Activated naive CD8-positive, alpha-beta T cell treated with anti-CD3 and anti-CD28 coated beads for 36 hours (primary cell): ENCODE data around the gene LHFPL2. TPM values are rescaled to one million over a fixed set of nuclear protein-coding genes. Genes with fewer than 3 reads are reported as not detected.
A peak's percentile ranks its signal among the peaks of the same experiment; 100 is the strongest.

ENCODE experiments used
- DNase-seq: peaks from one replicate; pipeline ENCODE4 v3.0.0; 2021
- H3K27ac Mint-ChIP-seq: one replicate; pipeline ENCODE4 v1.8.0; 2022; ENCODE audit warnings: mild to moderate bottlenecking, moderate library complexity, mixed read lengths
- H3K27me3 Mint-ChIP-seq: one replicate; pipeline ENCODE4 v1.8.0; 2022; ENCODE audit warnings: mild to moderate bottlenecking, mixed read lengths
- H3K36me3 Mint-ChIP-seq: one replicate; pipeline ENCODE4 v1.8.0; 2021; ENCODE audit warnings: mild to moderate bottlenecking, mixed read lengths
- H3K4me1 Mint-ChIP-seq: one replicate; pipeline ENCODE4 v1.8.0; 2021; ENCODE audit warnings: mixed read lengths
- H3K4me3 Mint-ChIP-seq: one replicate; pipeline ENCODE4 v1.8.0; 2022; ENCODE audit warnings: mild to moderate bottlenecking, moderate library complexity, mixed read lengths
- H3K9me3 Mint-ChIP-seq: one replicate; pipeline ENCODE4 v1.8.0; 2022; ENCODE audit warnings: mixed read lengths
- total RNA-seq, 2 experiments: library from RNA; stranded (reverse); gene quantifications; one replicate each; pipeline ENCODE4 v1.2.3, GENCODE V29; 2021

The LHFPL2 gene
- total RNA-seq, 2 experiments from 2014 or later, result 0.12 to 0.40 TPM

DNA sequence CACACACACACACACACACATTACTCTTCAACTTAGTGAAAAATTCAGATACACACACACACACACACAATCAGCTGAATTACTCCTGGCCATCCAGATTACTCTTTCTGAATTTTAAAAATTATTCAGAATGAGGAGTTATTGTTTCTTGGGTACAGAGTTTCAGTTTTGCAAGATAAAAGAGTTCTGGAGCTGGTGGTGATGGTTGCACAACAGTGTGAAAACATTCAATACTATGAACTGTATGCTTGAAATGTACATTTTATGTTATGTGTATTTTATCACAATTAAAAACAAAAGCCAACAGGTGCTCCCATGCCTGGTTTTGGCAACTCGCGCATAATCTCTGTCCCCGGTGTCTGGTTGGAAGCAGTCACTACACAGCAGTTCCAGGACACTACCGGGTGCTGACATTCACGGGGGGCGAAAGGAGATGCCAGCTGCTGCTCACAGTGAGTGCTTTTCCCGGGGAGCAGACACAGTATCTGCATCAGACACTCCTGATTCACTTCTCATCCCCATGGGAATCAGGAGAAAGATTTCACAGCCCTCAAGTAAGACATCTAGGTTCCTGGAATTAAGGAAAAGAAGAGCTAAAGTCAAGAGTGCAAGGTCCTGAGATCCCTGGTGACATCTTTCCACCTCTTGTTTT lies 55.7 kb downstream of the LHFPL2 start:
- Mint-ChIP-seq H3K4me3 (no peak overlapping the region), H3K9me3 (no peaks in the 10 kb centered on the region), H3K4me1 (no peaks in the 10 kb centered on the region), H3K36me3 (no peaks in the 10 kb centered on the region), H3K27ac (no peak overlapping the region), H3K27me3 (no peaks in the 10 kb centered on the region)
- no peak for DNase-seq

GRCh38 chr5:78591972-78592700 lies 56.4 kb downstream of the LHFPL2 start:
- Mint-ChIP-seq H3K9me3 (no peaks in the 10 kb centered on the region), H3K27ac (no peak overlapping the region), H3K36me3 (no peaks in the 10 kb centered on the region), H3K4me3 (no peak overlapping the region), H3K27me3 (no peaks in the 10 kb centered on the region), H3K4me1 (no peaks in the 10 kb centered on the region)
- no peak for DNase-seq

- Mint-ChIP-seq H3K27ac (no peak overlapping the region), H3K27me3 (no peaks in the 10 kb centered on the region), H3K4me3 (no peak overlapping the region), H3K4me1 (peaks cover 3% of the 10 kb centered on the region), H3K9me3 (no peaks in the 10 kb centered on the region), H3K36me3 (no peaks in the 10 kb centered on the region)
- no peak for DNase-seq
Measured at GRCh38 chr5:78591138-78591612, 57.4 kb downstream of the LHFPL2 start.

DNA sequence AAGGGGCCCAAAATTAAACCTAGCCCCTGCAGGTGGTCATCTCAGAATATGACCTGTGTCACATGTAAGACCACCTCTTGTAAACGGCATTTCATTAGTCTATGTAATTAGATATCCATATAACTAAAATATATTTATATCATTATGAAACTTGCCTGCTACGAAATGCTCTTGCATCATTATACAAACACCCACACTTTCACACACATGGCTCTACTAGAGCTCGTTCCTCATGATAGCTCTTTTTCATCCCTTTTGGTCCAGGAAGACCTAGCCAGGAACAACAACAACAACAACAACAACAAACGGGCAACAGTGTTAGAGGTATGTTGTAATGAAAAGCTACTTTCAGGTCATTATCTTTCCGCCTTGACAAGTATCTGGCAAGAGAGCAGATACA lies 58.6 kb downstream of the LHFPL2 start:
- Mint-ChIP-seq H3K27me3 (no peaks in the 10 kb centered on the region), H3K4me1 (peaks cover 4% of the 10 kb centered on the region), H3K27ac (no peak overlapping the region), H3K36me3 (no peaks in the 10 kb centered on the region), H3K9me3 (no peaks in the 10 kb centered on the region), H3K4me3 (no peak overlapping the region)
- no peak for DNase-seq

GRCh38 chr5:78588507-78588906 lies 60.1 kb downstream of the LHFPL2 start:
- Mint-ChIP-seq H3K27me3 (no peaks in the 10 kb centered on the region), H3K9me3 (no peaks in the 10 kb centered on the region), H3K4me3 (no peak overlapping the region), H3K4me1 (peaks cover 4% of the 10 kb centered on the region), H3K27ac (no peak overlapping the region), H3K36me3 (no peaks in the 10 kb centered on the region)
- DNase-seq, result no peak

- Mint-ChIP-seq H3K27me3 (no peaks in the 10 kb centered on the region), H3K27ac (no peak overlapping the region), H3K4me3 (no peak overlapping the region), H3K9me3 (no peaks in the 10 kb centered on the region), H3K4me1 (peaks cover 4% of the 10 kb centered on the region), H3K36me3 (no peaks in the 10 kb centered on the region)
- DNase-seq, result no peak
Measured at GRCh38 chr5:78587775-78588291, 60.7 kb downstream of the LHFPL2 start.

DNA sequence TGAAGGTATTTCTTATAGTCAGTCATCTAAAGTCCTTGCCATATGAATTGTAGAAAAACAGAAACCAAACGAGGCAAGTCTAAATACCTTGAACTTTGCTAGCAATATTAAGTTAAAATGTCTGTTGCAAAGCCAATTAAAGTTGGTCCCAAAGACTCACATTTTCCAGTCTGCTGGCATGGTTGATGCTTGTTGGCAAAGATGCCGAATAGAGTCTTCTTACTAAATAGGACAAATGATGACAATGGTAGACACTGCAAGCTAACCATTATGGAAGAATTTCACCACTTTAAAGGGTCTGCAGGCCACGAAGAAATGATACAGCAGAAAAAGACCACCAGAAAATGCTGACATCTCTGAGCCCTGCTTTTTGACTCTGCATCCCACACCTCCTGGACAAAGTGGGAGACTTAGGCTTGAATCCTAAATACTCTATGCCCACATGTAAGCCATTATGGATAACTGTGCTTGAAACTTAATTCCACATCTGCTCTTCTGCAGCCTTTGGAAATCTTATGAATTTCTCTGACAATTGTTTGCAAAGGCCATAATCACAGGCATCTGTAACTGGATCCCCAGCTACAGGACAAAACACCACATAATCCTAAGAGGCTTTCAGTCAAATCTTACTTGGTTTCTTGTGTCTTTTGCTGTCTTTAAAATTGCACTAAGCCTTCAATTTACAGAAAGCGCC lies 61.3 kb downstream of the LHFPL2 start:
- Mint-ChIP-seq H3K36me3 (no peaks in the 10 kb centered on the region), H3K4me3 (no peak overlapping the region), H3K9me3 (no peaks in the 10 kb centered on the region), H3K27me3 (no peaks in the 10 kb centered on the region), H3K4me1 (peaks cover 4% of the 10 kb centered on the region), H3K27ac (no peak overlapping the region)
- DNase-seq, result no peak

DNA sequence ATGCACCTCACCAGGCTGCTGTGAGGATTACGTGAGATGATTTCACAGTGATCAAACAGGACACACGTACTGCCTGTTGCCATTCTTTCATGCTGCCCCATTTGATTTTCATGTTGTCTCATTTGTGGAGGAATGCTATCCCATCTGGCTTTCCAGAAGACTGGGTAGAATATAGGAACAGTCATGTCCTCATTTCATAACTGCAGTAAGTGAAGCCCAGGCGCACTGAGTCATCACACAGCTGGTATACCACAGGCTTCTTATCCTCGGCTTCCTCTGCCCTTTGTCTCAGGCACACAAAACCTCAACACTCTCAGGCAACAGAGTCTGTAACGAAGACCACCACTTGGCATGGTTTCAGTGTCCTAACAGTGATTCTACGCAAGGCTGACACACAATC lies 62.3 kb downstream of the LHFPL2 start:
- H3K27ac Mint-ChIP-seq, result no peak overlapping the region
- no peaks in the 10 kb centered on the region for H3K9me3 Mint-ChIP-seq
- no peaks in the 10 kb centered on the region for H3K27me3 Mint-ChIP-seq
- H3K4me1 Mint-ChIP-seq, result peaks cover 4% of the 10 kb centered on the region
- DNase-seq, result peak; percentile 7
- no peak overlapping the region for H3K4me3 Mint-ChIP-seq
- H3K36me3 Mint-ChIP-seq, result no peaks in the 10 kb centered on the region

DNA sequence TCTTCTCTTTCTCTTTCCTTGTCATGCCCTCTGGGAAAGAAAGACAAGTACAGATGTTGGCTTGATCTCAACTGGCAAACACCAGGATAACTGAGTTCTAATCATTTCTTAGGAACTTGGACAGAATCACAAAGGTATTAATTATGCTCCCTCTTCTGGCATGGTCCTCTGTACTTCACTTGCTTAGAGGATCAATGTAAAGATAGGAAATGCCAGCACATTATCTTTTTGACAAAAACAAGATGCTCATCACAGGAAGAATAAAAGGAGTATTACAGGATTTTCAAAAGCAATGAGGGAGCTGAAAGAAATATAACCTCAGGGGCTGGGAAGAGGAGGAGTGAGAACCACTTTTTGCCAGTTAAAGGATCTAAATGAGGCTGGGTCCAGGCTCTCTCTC lies 70.6 kb downstream of the LHFPL2 start:
- Mint-ChIP-seq H3K36me3 (no peaks in the 10 kb centered on the region), H3K27me3 (no peaks in the 10 kb centered on the region), H3K4me3 (no peak overlapping the region), H3K4me1 (no peaks in the 10 kb centered on the region), H3K9me3 (peaks cover 2% of the 10 kb centered on the region), H3K27ac (no peak overlapping the region)
- DNase-seq, result no peak

DNA sequence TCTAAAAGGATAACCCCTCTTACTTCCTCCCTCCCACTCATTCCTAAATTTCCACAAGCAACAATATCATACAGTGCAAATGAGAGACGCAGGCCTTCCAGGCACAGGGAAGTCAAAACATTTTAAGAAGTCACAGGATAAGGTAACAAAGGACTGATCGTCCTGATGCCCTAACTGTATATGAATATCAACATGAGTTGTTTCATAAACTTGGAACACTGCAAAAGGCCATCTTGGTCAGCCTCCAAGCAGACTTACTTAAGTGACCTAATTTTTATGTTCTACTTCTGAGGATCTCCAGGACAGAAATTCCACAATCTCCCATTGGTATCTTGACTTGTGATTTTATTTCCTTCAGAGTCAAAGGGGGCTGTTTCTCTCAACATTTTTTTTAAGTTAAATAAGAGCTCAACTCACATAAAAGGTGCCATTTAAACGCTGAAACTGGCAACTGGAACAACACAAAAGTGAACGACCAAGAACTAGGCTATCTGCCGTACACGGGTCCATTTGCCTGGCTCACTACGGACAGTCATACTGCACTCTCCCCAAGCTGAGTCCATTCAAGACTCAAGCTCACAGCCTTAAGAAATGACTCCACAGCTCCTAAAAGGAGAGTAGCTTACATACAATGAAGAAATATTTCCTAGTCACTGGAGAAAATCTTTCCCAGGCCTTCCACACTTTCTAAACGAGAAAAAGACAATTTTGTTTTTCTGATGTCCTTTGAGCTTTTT lies 71.3 kb downstream of the LHFPL2 start:
- no peak overlapping the region for H3K4me3 Mint-ChIP-seq

DNA sequence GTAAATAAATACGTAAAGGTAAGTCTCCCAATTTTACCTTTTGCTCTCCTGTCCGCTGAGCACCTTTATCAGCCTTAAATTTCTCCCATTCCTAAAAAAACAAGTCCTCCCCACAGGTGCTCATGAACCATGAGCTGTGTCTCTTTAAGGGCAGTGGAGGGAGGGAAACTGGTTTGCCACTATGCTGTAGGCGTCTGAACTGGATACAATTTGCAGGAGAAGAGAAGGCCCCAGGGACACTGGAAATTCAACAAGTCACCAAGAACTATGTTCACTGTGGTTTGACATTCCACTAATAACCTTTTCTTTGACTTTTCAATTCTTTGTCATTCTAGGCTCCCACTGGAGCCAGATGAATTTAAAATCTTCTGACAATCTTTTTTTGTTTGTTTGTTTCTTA lies 72.2 kb downstream of the LHFPL2 start:
- H3K4me3 Mint-ChIP-seq, result no peak overlapping the region
- H3K27ac Mint-ChIP-seq, result no peak overlapping the region
- no peaks in the 10 kb centered on the region for H3K27me3 Mint-ChIP-seq
- DNase-seq, result no peak
- H3K36me3 Mint-ChIP-seq, result no peaks in the 10 kb centered on the region
- H3K4me1 Mint-ChIP-seq, result no peaks in the 10 kb centered on the region
- H3K9me3 Mint-ChIP-seq, result peaks cover 2% of the 10 kb centered on the region

More for the DNA sequence above, 71.3 kb downstream of the LHFPL2 start:
- no peak overlapping the region for H3K27ac Mint-ChIP-seq
- H3K36me3 Mint-ChIP-seq, result no peaks in the 10 kb centered on the region
- peaks cover 2% of the 10 kb centered on the region for H3K9me3 Mint-ChIP-seq
- DNase-seq, result no peak
- H3K27me3 Mint-ChIP-seq, result no peaks in the 10 kb centered on the region
- no peaks in the 10 kb centered on the region for H3K4me1 Mint-ChIP-seq

DNA sequence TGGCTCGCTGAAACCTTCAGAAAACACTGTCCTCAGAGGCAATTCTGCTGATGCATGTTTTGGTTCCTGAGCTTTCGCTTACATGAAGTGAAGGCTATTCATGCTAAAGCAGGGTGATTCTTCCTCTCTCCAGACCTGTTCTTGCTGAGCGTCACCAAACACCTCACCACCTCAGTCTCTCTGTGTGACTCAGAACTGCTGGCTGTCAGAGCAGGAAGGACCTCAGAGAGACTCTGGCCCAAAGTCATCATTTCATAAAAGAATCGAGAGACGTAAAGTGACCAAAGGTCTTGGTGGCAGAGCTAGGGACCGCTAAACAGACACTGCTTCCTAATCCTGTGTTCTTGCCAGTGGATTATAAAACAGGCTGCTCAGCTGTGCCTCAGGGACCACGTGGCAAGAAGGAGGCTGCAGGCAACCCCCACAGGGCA lies 73.8 kb downstream of the LHFPL2 start:
- H3K9me3 Mint-ChIP-seq, result no peaks in the 10 kb centered on the region
- no peak for DNase-seq
- no peaks in the 10 kb centered on the region for H3K36me3 Mint-ChIP-seq
- H3K4me1 Mint-ChIP-seq, result no peaks in the 10 kb centered on the region
- no peaks in the 10 kb centered on the region for H3K27me3 Mint-ChIP-seq
- no peak overlapping the region for H3K4me3 Mint-ChIP-seq
- H3K27ac Mint-ChIP-seq, result no peak overlapping the region

GRCh38 chr5:78574131-78574673 lies 74.4 kb downstream of the LHFPL2 start:
- H3K4me3 Mint-ChIP-seq, result no peak overlapping the region
- DNase-seq, result no peak
- H3K36me3 Mint-ChIP-seq, result no peaks in the 10 kb centered on the region
- H3K9me3 Mint-ChIP-seq, result no peaks in the 10 kb centered on the region
- H3K27me3 Mint-ChIP-seq, result no peaks in the 10 kb centered on the region
- H3K4me1 Mint-ChIP-seq, result no peaks in the 10 kb centered on the region
- no peak overlapping the region for H3K27ac Mint-ChIP-seq

DNA sequence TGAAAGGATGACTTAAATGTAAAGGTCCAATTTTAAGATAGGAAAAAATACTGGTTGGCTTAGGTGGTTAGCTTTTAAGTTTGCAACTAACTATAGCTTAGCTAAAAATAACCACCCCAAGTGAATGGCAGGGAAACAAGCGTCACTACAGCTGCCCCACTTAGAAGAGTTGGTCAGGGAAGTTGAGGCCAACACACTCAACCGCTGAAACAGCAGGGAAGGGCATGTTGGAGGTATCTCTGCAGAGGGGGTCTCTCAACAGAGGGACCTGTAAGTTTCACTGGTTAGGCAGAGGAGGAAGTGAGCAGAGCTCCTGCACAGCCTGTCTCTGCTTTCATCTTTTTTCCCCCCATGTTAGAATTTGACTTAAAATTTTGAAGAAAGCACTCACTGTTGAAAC lies 75.3 kb downstream of the LHFPL2 start:
- Mint-ChIP-seq H3K36me3 (no peaks in the 10 kb centered on the region), H3K27ac (no peak overlapping the region), H3K4me3 (no peak overlapping the region), H3K9me3 (no peaks in the 10 kb centered on the region), H3K27me3 (no peaks in the 10 kb centered on the region), H3K4me1 (no peaks in the 10 kb centered on the region)
- DNase-seq, result no peak
